ENCODE data around the gene MATN3. TPM values are rescaled to one million over a fixed set of nuclear protein-coding genes. Genes with fewer than 3 reads are reported as not detected.

The MATN3 gene
- polyA plus RNA-seq, 3 donors, result not detected

- H3K4me1 ChIP-seq (ENCODE audit: control insufficient read depth in 1 of 2, insufficient read depth in 2 of 2, low read length in 2 of 2), result no peaks in the 10 kb centered on the region
- H3K4me2 ChIP-seq (replicated peaks; ENCODE audit: extremely low read depth, low read length, poor library complexity, severe bottlenecking), result no peak overlapping the region
- Mint-ChIP-seq H3K4me3 (no peak overlapping the region), H3K9me3 (no peaks in the 10 kb centered on the region), H3K36me3 (peaks cover 0 to 1% of the 10 kb centered on the region in 2 donors), H3K27me3 (ENCODE audit: low read depth in 3 of 3) (no peaks in the 10 kb centered on the region), H3K27ac (no peak overlapping the region), H3K4me1 (no peaks in the 10 kb centered on the region)
- no peaks in the 10 kb centered on the region for H4K20me1 ChIP-seq (ENCODE audit: insufficient read depth, low read length)
- no peaks in the 10 kb centered on the region for H3K36me3 ChIP-seq (replicated peaks in 1 of 2; ENCODE audit: control insufficient read depth in 1 of 2, insufficient read depth in 2 of 2, low read length in 2 of 2)
- H3K79me2 ChIP-seq (ENCODE audit: insufficient read depth, low read length), result no peaks in the 10 kb centered on the region
- no peak overlapping the region for H2AFZ ChIP-seq (ENCODE audit: insufficient read depth, low read depth, low read length, poor library complexity, severe bottlenecking)
- no peak overlapping the region for H3K9ac ChIP-seq (ENCODE audit: insufficient read depth, low read length, poor library complexity, severe bottlenecking)
- WGBS (ENCODE audit: insufficient coverage), result no CpG with 5 or more reads among the region's 2 CpGs
- intact Hi-C loops (cut with micrococcal nuclease), result no loop called here
- no peak for TF ChIP-seq CTCF (IDR thresholded peaks at IDR 0.05)
- H3K4me3 ChIP-seq (replicated peaks in 1 of 3; ENCODE audit: low read depth in 2 of 3, low read length in 3 of 3), result no peak overlapping the region
- no peaks in the 10 kb centered on the region for H3K27me3 ChIP-seq (ENCODE audit: control insufficient read depth in 2 of 2, insufficient read depth in 2 of 2, low read length in 2 of 2)
- no peak for DNase-seq
- H3K9me3 ChIP-seq (replicated peaks in 1 of 2; ENCODE audit: control insufficient read depth in 1 of 2, insufficient read depth in 1 of 2, low read length in 2 of 2), result no peaks in the 10 kb centered on the region
- H3K27ac ChIP-seq (ENCODE audit: low read depth in 1 of 2, low read length in 2 of 2), result no peak overlapping the region
Measured at GRCh38 chr2:19944205-19944845, 68.1 kb downstream of the MATN3 start.

GRCh38 chr2:19943189-19943588, 69.3 kb downstream of the MATN3 start:
- no peak overlapping the region for H3K4me3 Mint-ChIP-seq
- no peaks in the 10 kb centered on the region for H3K4me1 ChIP-seq (ENCODE audit: control insufficient read depth in 1 of 2, insufficient read depth in 2 of 2, low read length in 2 of 2)
- peaks cover 0 to 1% of the 10 kb centered on the region in 2 donors for H3K36me3 Mint-ChIP-seq
- H3K9ac ChIP-seq (ENCODE audit: insufficient read depth, low read length, poor library complexity, severe bottlenecking), result no peak overlapping the region
- no peak overlapping the region for H3K4me3 ChIP-seq (replicated peaks in 1 of 3; ENCODE audit: low read depth in 2 of 3, low read length in 3 of 3)
- no peak overlapping the region for H3K27ac Mint-ChIP-seq
- H3K36me3 ChIP-seq (replicated peaks in 1 of 2; ENCODE audit: control insufficient read depth in 1 of 2, insufficient read depth in 2 of 2, low read length in 2 of 2), result no peaks in the 10 kb centered on the region
- no peak overlapping the region for H2AFZ ChIP-seq (ENCODE audit: insufficient read depth, low read depth, low read length, poor library complexity, severe bottlenecking)
- no peak overlapping the region for H3K27ac ChIP-seq (ENCODE audit: low read depth in 1 of 2, low read length in 2 of 2)
- H3K79me2 ChIP-seq (ENCODE audit: insufficient read depth, low read length), result no peaks in the 10 kb centered on the region
- DNase-seq, result no peak
- no peak for TF ChIP-seq CTCF (IDR thresholded peaks at IDR 0.05)
- H4K20me1 ChIP-seq (ENCODE audit: insufficient read depth, low read length), result no peaks in the 10 kb centered on the region
- intact Hi-C loops (cut with micrococcal nuclease), result no loop called here
- no peaks in the 10 kb centered on the region for H3K9me3 ChIP-seq (replicated peaks in 1 of 2; ENCODE audit: control insufficient read depth in 1 of 2, insufficient read depth in 1 of 2, low read length in 2 of 2)
- H3K4me2 ChIP-seq (replicated peaks; ENCODE audit: extremely low read depth, low read length, poor library complexity, severe bottlenecking), result no peak overlapping the region
- no peaks in the 10 kb centered on the region for H3K4me1 Mint-ChIP-seq
- WGBS (ENCODE audit: insufficient coverage), result no CpG with 5 or more reads among the region's 1 CpG
- no peaks in the 10 kb centered on the region for H3K27me3 Mint-ChIP-seq (ENCODE audit: low read depth in 3 of 3)
- no peaks in the 10 kb centered on the region for H3K9me3 Mint-ChIP-seq
- H3K27me3 ChIP-seq (ENCODE audit: control insufficient read depth in 2 of 2, insufficient read depth in 2 of 2, low read length in 2 of 2), result no peaks in the 10 kb centered on the region

All from CD14-positive monocyte (primary cell).